A673 (cell line): ENCODE measurements around the gene S100A16. TPM values are rescaled to one million over a fixed set of nuclear protein-coding genes. Genes with fewer than 3 reads are reported as not detected.

ENCODE experiments used
- BruUV-seq: library from RNA; stranded (reverse); fragments of 400-500 nt; replicated peaks from 2 replicates; lab custom pipeline; 2021; lab: Mats Ljungman, UMichigan
- CTCF ChIA-PET: fragments of 300-600 bp; sonication (Branson Sonifier 250); formaldehyde crosslinking; loops from one replicate; lab custom pipeline; 2022; ENCODE audit warnings: antibody characterized with exemption; lab: Charles Lee
- POLR2A ChIA-PET: fragments of 300-600 bp; sonication (Branson Sonifier 250); formaldehyde crosslinking; loops from one replicate; lab custom pipeline; 2022; ENCODE audit warnings: antibody characterized with exemption; ENCODE audit not compliant: low non-redundant PET; lab: Charles Lee
- DNase-seq: peaks from one replicate; pipeline ENCODE4 v3.0.0-alpha.2; 2015; ENCODE audit warnings: low spot score
- H3K27ac ChIP-seq: fragments of 200-600 bp; sonication (generic); 2 replicates; pipeline ENCODE4 v1.5.1; 2016; ENCODE audit warnings: mixed run types, low read depth, mild to moderate bottlenecking, mixed read lengths, antibody characterized with exemption, low read length; ENCODE audit not compliant: poor library complexity, severe bottlenecking
- H3K27me3 ChIP-seq: fragments of 200-600 bp; sonication (generic); replicated peaks from 2 replicates; pipeline ENCODE4 v1.6.1; 2017; ENCODE audit warnings: mixed run types, low read depth, mild to moderate bottlenecking, mixed read lengths, antibody characterized with exemption, low read length; ENCODE audit not compliant: insufficient read depth, poor library complexity
- H3K36me3 ChIP-seq: fragments of 200-600 bp; sonication (generic); 2 replicates; pipeline ENCODE4 v1.6.1; 2016; ENCODE audit warnings: mixed run types, mild to moderate bottlenecking, mixed read lengths, antibody characterized with exemption, low read length; ENCODE audit not compliant: insufficient read depth, poor library complexity, severe bottlenecking
- H3K4me1 ChIP-seq: fragments of 200-600 bp; sonication (generic); 2 replicates; pipeline ENCODE4 v1.6.1; 2017; ENCODE audit warnings: mixed run types, mild to moderate bottlenecking, mixed read lengths, antibody characterized with exemption, low read length; ENCODE audit not compliant: insufficient read depth, poor library complexity, severe bottlenecking
- H3K4me3 ChIP-seq: fragments of 200-600 bp; sonication (generic); 2 replicates; pipeline ENCODE4 v1.5.1; 2016; ENCODE audit warnings: low read depth, mixed run types, mild to moderate bottlenecking, mixed read lengths, low read length; ENCODE audit not compliant: poor library complexity, severe bottlenecking
- H3K9me3 ChIP-seq: fragments of 200-600 bp; sonication (generic); 2 replicates; pipeline ENCODE4 v1.6.1; 2016; ENCODE audit warnings: mixed run types, low read depth, mild to moderate bottlenecking, mixed read lengths, antibody characterized with exemption, low read length; ENCODE audit not compliant: poor library complexity, severe bottlenecking
- EZH2 ChIP-seq: fragments of 200-600 bp; sonication (generic); IDR thresholded peaks from 2 replicates; pipeline ENCODE4 v1.6.1; 2017; ENCODE audit warnings: borderline replicate concordance, low read depth, mild to moderate bottlenecking, mixed read lengths, antibody characterized with exemption, low read length; ENCODE audit not compliant: poor library complexity, severe bottlenecking
- intact Hi-C: fragments of 100-400 bp; cut with micrococcal nuclease; formaldehyde crosslinking; loops from one replicate; pipeline ENCODE4 v1.10.0; 2022; ENCODE audit not compliant: unreplicated experiment
- total RNA-seq: library from RNA; stranded (reverse); gene quantifications from 2 replicates; pipeline ENCODE4 v1.2.3, GENCODE V29; 2021
- TF ChIP-seq, protein P1 (sequence below): fragments of 300-800, 200-600 bp; sonication (generic); conservative IDR thresholded peaks from 2 replicates; pipeline ENCODE4 v1.5.1; 2017; ENCODE audit warnings: low read depth, mild to moderate bottlenecking, antibody characterized with exemption, low read length, moderate library complexity, mixed read lengths

S100A16 gene
- total RNA-seq, 1 experiment from 2014 or later: 0.43 TPM

DNA sequence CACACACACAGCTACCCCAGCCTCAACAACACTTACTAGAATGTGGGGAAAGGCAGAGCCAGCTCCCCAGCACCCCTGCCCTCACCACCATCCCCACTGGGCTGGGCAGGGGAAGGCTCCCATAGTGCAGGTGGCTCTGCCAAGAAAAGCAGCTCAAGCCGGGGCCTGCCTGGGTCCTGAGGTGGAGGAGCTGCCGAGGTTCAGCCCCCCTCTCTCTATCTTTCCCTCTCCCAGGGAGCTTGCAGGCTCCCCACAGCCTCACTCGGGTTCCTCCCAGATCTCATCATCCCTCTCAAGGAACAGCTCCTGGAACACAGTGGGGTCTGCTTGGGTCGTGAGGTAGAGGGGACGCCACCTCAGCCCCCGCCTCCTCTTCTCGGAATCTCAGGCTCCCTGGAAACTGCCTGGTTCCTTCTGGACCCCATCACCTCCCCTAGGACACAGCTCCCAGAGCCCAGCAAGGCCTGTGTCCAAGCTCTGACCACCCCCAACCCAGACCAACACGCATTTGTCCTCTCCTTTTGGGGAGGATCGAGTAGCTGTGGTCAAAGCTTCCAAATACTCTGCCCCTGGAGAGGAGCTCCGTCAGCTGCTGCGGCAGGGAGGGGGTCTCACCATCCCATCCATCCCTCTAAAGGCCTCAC is 704 bp downstream of the S100A16 start:
- Histone ChIP-seq H3K27me3 (no peaks in the 10 kb centered on the region), H3K36me3 (no peaks in the 10 kb centered on the region), H3K27ac (no peak overlapping the region), H3K4me1 (no peaks in the 10 kb centered on the region), H3K4me3 (no peak overlapping the region), H3K9me3 (no peaks in the 10 kb centered on the region)
- no peak for DNase-seq
- no peak for TF ChIP-seq EZH2
- TF ChIP-seq, protein P1, sequence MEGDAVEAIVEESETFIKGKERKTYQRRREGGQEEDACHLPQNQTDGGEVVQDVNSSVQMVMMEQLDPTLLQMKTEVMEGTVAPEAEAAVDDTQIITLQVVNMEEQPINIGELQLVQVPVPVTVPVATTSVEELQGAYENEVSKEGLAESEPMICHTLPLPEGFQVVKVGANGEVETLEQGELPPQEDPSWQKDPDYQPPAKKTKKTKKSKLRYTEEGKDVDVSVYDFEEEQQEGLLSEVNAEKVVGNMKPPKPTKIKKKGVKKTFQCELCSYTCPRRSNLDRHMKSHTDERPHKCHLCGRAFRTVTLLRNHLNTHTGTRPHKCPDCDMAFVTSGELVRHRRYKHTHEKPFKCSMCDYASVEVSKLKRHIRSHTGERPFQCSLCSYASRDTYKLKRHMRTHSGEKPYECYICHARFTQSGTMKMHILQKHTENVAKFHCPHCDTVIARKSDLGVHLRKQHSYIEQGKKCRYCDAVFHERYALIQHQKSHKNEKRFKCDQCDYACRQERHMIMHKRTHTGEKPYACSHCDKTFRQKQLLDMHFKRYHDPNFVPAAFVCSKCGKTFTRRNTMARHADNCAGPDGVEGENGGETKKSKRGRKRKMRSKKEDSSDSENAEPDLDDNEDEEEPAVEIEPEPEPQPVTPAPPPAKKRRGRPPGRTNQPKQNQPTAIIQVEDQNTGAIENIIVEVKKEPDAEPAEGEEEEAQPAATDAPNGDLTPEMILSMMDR: no peak
- BruUV-seq: no TSS peak
- ChIA-PET POLR2A (no interaction called here), CTCF (no interaction called here)
- intact Hi-C loops: no loop called here

DNA sequence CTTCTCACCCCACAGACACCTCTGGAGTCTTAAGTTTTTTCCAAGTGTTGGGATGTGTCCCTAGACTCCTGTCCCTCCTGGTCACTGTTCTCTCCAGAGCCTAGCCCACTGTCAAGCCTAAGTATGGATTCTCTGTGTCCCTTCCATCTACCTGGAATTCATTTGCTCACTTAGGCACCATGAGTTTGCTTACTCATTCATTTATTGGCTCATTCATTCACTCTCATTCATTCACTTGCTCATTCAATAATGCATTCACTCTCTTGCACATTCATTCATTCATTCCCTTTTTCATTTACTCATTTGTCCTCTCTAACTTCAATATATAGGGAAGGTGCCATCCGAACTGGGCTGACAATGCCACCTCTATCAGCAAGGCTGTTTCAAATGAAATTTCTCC is 1.6 kb downstream of the S100A16 start:
- H3K27ac ChIP-seq: no peak overlapping the region
- TF ChIP-seq EZH2: no peak
- TF ChIP-seq, protein P1: no peak
- POLR2A ChIA-PET: interaction anchor here (0.6 kb wide), 1 partner anchor 1653 kb away, joined by 6 read pairs; no protein-coding TSS in a partner anchor
- H3K9me3 ChIP-seq: no peaks in the 10 kb centered on the region
- no peaks in the 10 kb centered on the region for H3K36me3 ChIP-seq
- BruUV-seq: no TSS peak
- no peak for DNase-seq
- H3K4me1 ChIP-seq: no peaks in the 10 kb centered on the region
- no peak overlapping the region for H3K4me3 ChIP-seq
- no peaks in the 10 kb centered on the region for H3K27me3 ChIP-seq
- intact Hi-C loops: no loop called here
- CTCF ChIA-PET: interaction anchor here (0.6 kb wide), 1 partner anchor 334 kb away, joined by 4 read pairs; no protein-coding TSS in a partner anchor

DNA sequence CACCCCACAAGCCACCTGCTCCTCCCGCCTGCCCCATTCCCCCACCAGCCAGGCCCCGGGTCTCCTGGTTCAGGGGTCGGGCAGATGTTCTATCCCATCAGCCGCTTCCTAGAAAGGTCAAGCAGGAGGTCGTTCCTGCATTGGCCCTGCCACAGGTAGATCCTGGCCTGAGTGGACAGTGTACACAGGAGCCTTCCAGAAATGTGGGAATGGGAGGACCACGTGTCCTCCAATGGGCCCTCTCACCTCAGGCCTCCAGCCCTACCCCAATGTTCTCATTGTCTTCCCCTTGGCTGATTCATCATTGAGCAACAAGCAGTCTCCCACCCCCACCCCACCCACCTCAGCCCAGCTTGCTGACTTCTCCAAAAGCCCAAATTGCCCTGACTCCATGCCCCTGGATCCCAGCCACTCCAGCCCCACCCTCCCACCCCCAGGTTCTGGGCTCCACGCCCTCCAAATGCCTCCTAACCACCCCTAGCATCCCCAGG is 2.1 kb downstream of the S100A16 start:
- intact Hi-C loops: no loop called here
- H3K4me1 ChIP-seq: no peaks in the 10 kb centered on the region
- no peaks in the 10 kb centered on the region for H3K9me3 ChIP-seq
- no peak overlapping the region for H3K27ac ChIP-seq
- TF ChIP-seq, protein P1: no peak
- TF ChIP-seq EZH2: no peak
- no peaks in the 10 kb centered on the region for H3K36me3 ChIP-seq
- no peaks in the 10 kb centered on the region for H3K27me3 ChIP-seq
- no peak for DNase-seq
- no peak overlapping the region for H3K4me3 ChIP-seq
- CTCF ChIA-PET: interaction anchor here (0.6 kb wide), 1 partner anchor 334 kb away, joined by 4 read pairs; no protein-coding TSS in a partner anchor
- POLR2A ChIA-PET: interaction anchor here (0.6 kb wide), 1 partner anchor 1654 kb away, joined by 6 read pairs; no protein-coding TSS in a partner anchor
- no TSS peak for BruUV-seq
